H9 (cell line): ENCODE measurements around the gene TMEM33. TPM values are rescaled to one million over a fixed set of nuclear protein-coding genes. Genes with fewer than 3 reads are reported as not detected.

Experiments used
- DNase-seq: peaks from one replicate; pipeline ENCODE4 v3.0.0-alpha.2; 2017
- H2AFZ ChIP-seq: one replicate; pipeline ENCODE4 v1.6.1; 2013; ENCODE audit warnings: mild to moderate bottlenecking, low read length, control low read depth, moderate library complexity
- H2AK5ac ChIP-seq: 2 replicates; pipeline ENCODE4 v1.6.1; 2013; ENCODE audit warnings: low read length, control low read depth, mixed read lengths; ENCODE audit not compliant: insufficient read length
- H2BK120ac ChIP-seq: one replicate; pipeline ENCODE4 v1.6.1; 2013; ENCODE audit warnings: low read depth, mild to moderate bottlenecking, low read length, control low read depth, inconsistent platforms; ENCODE audit not compliant: poor library complexity, severe bottlenecking
- H2BK12ac ChIP-seq: 2 replicates; pipeline ENCODE4 v1.6.1; 2013; ENCODE audit warnings: low read length, control low read depth, mixed read lengths, low read depth; ENCODE audit not compliant: insufficient read length
- H2BK15ac ChIP-seq: 2 replicates; pipeline ENCODE4 v1.6.1; 2013; ENCODE audit warnings: low read depth, low read length, control low read depth
- H2BK20ac ChIP-seq: one replicate; pipeline ENCODE4 v1.6.1; 2013; ENCODE audit warnings: low read depth, mild to moderate bottlenecking, low read length, control low read depth, inconsistent platforms; ENCODE audit not compliant: poor library complexity, severe bottlenecking
- H2BK5ac ChIP-seq: 2 replicates; pipeline ENCODE4 v1.6.1; 2013; ENCODE audit warnings: low read length, control low read depth, mixed read lengths; ENCODE audit not compliant: insufficient read length
- H3K14ac ChIP-seq: 2 replicates; pipeline ENCODE4 v1.6.1; 2013; ENCODE audit warnings: low read length, control low read depth; ENCODE audit not compliant: insufficient read depth
- H3K18ac ChIP-seq: 2 replicates; pipeline ENCODE4 v1.6.1; 2013; ENCODE audit warnings: low read depth, mild to moderate bottlenecking, mixed read lengths, low read length, control low read depth; ENCODE audit not compliant: insufficient read length
- H3K23ac ChIP-seq: 2 replicates; pipeline ENCODE4 v1.6.1; 2013; ENCODE audit warnings: low read length, control low read depth, mixed read lengths, low read depth; ENCODE audit not compliant: insufficient read length
- H3K23me2 ChIP-seq: 2 replicates; pipeline ENCODE4 v1.6.1; 2013; ENCODE audit warnings: low read depth, mild to moderate bottlenecking, mixed read lengths, low read length, control low read depth; ENCODE audit not compliant: insufficient read length, poor library complexity, severe bottlenecking
- H3K27ac ChIP-seq: 2 replicates; pipeline ENCODE4 v1.5.1; 2013; ENCODE audit warnings: low read length, control low read depth, mixed read lengths, low read depth; ENCODE audit not compliant: insufficient read length
- H3K27me3 ChIP-seq: 2 replicates; pipeline ENCODE4 v1.6.1; 2013; ENCODE audit warnings: low read length, control low read depth, inconsistent platforms; ENCODE audit not compliant: insufficient read depth
- H3K4ac ChIP-seq: 2 replicates; pipeline ENCODE4 v1.6.1; 2013; ENCODE audit warnings: low read depth, mild to moderate bottlenecking, control low read depth, inconsistent platforms, low read length, moderate library complexity
- H3K4me1 ChIP-seq: 2 replicates; pipeline ENCODE4 v1.6.1; 2013; ENCODE audit warnings: low read length, control low read depth, inconsistent platforms; ENCODE audit not compliant: insufficient read depth
- H3K4me2 ChIP-seq: 2 replicates; pipeline ENCODE4 v1.6.1; 2013; ENCODE audit warnings: low read length, control low read depth, mixed read lengths; ENCODE audit not compliant: insufficient read length, insufficient read depth
- H3K56ac ChIP-seq: 2 replicates; pipeline ENCODE4 v1.6.1; 2013; ENCODE audit warnings: low read depth, mild to moderate bottlenecking, mixed read lengths, low read length, control low read depth; ENCODE audit not compliant: insufficient read length
- H3K79me1 ChIP-seq: 2 replicates; pipeline ENCODE4 v1.6.1; 2013; ENCODE audit warnings: low read depth, mild to moderate bottlenecking, moderate library complexity, low read length, control low read depth, inconsistent platforms; ENCODE audit not compliant: insufficient read depth, poor library complexity, severe bottlenecking
- H3K79me2 ChIP-seq: 2 replicates; pipeline ENCODE4 v1.6.1; 2013; ENCODE audit warnings: low read length, control low read depth, inconsistent platforms; ENCODE audit not compliant: insufficient read depth
- H3K9ac ChIP-seq: 2 replicates; pipeline ENCODE4 v1.6.1; 2013; ENCODE audit warnings: low read length, control low read depth, mixed read lengths; ENCODE audit not compliant: insufficient read length; ENCODE audit errors: extremely low read depth
- H3K9me3 ChIP-seq: one replicate; pipeline ENCODE4 v1.6.1; 2013; ENCODE audit warnings: low read depth, low read length, inconsistent platforms; ENCODE audit not compliant: control insufficient read depth
- H3T11ph ChIP-seq: one replicate; pipeline ENCODE4 v1.6.1; 2013; ENCODE audit warnings: mild to moderate bottlenecking, low read length, control low read depth, inconsistent platforms
- H4K20me1 ChIP-seq: one replicate; pipeline ENCODE4 v1.6.1; 2013; ENCODE audit not compliant: control insufficient read depth, insufficient read length, insufficient read depth
- H4K5ac ChIP-seq: 2 replicates; pipeline ENCODE4 v1.6.1; 2013; ENCODE audit warnings: low read depth, mild to moderate bottlenecking, mixed read lengths, low read length, control low read depth; ENCODE audit not compliant: insufficient read length
- H4K8ac ChIP-seq: replicated peaks from 2 replicates; pipeline ENCODE4 v1.6.1; 2013; ENCODE audit warnings: low read length, control low read depth, mixed read lengths, low read depth; ENCODE audit not compliant: insufficient read length
- H4K91ac ChIP-seq: 2 replicates; pipeline ENCODE4 v1.6.1; 2013; ENCODE audit warnings: low read depth, mild to moderate bottlenecking, moderate library complexity, mixed read lengths, low read length, control low read depth; ENCODE audit not compliant: insufficient read length
- H3K27ac Mint-ChIP-seq, 3 experiments: 2 replicates in 2 of 3; 3 replicates in 1 of 3; pipeline ENCODE4 v1.8.0; 2020 to 2021; ENCODE audit warnings: mixed read lengths in 3 of 3, mild to moderate bottlenecking in 1 of 3, moderate library complexity in 1 of 3
- H3K27me3 Mint-ChIP-seq: 2 replicates; pipeline ENCODE4 v1.8.0; 2021; ENCODE audit warnings: low read depth, mild to moderate bottlenecking, moderate library complexity, mixed read lengths
- H3K36me3 Mint-ChIP-seq, 3 experiments: 2 replicates in 2 of 3; 3 replicates in 1 of 3; pipeline ENCODE4 v1.8.0; 2020 to 2021; ENCODE audit warnings: low read depth in 3 of 3, mixed read lengths in 3 of 3; ENCODE audit not compliant: insufficient read depth in 1 of 3
- H3K4me1 Mint-ChIP-seq, 2 experiments: 2 replicates each; pipeline ENCODE4 v1.8.0; 2020; ENCODE audit warnings: mixed read lengths in 2 of 2
- H3K4me3 Mint-ChIP-seq, 2 experiments: 2 replicates in 1 of 2; 3 replicates in 1 of 2; pipeline ENCODE4 v1.8.0; 2020 to 2021; ENCODE audit warnings: mild to moderate bottlenecking in 2 of 2, mixed read lengths in 2 of 2, moderate library complexity in 1 of 2
- H3K9me3 Mint-ChIP-seq, 2 experiments: 2 replicates in 1 of 2; 3 replicates in 1 of 2; pipeline ENCODE4 v1.8.0; 2020; ENCODE audit warnings: mild to moderate bottlenecking in 2 of 2, mixed read lengths in 2 of 2, moderate library complexity in 1 of 2
- WGBS: extraction: QIAGEN DNeasy Blood & Tissue Kit; methylation state at CpG from one replicate; pipeline ENCODE4 v1.1.7; 2013; ENCODE audit warnings: missing lambda C conversion rate, low lambda C conversion rate, mixed read lengths; ENCODE audit not compliant: insufficient read length; ENCODE audit errors: extremely low coverage; 5-methylcytosine and 5-hydroxymethylcytosine counted together
- total RNA-seq: library from RNA; stranded (reverse); gene quantifications from 2 replicates; pipeline ENCODE4 v1.2.1, GENCODE V29; 2021
- TF ChIP-seq, protein P1 (sequence below): fragments of 200-600 bp; sonication (generic); conservative IDR thresholded peaks from 3 replicates; pipeline ENCODE4 v1.8.0; 2021; ENCODE audit warnings: antibody characterized with exemption, mild to moderate bottlenecking

Gene TMEM33
- total RNA-seq, 1 experiment from 2014 or later, result 74.2 TPM

DNA sequence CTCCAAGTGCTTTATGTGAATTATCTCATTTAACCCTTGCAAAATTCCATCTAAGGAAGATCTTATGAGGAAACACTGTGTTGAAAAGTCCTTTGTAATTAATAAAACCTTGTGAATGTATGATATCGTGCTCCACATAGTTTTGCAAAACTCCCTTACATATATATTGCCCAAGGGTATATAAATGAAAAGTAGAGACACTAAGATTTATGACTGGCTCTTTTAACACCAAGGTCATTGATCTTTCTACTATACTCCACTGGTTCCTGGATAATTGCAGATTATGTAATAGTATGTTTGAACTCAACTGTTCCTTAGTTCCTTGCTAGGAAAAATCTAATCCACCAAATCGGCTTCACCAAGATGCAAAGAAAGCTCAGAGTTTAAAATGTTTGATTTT lies 48.0 kb upstream of the TMEM33 start:
- Histone ChIP-seq H3K4me2 (no peak overlapping the region), H3K18ac (no peak overlapping the region), H3K23me2 (peaks cover 2% of the 10 kb centered on the region), H3K4ac (no peak overlapping the region), H3K79me1 (no peaks in the 10 kb centered on the region), H4K91ac (no peak overlapping the region), H3K9ac (no peak overlapping the region), H2AFZ (no peak overlapping the region), H2BK20ac (no peak overlapping the region), H3K56ac (no peak overlapping the region), H2BK12ac (no peak overlapping the region), H4K20me1 (no peaks in the 10 kb centered on the region), H3K14ac (no peak overlapping the region), H2BK15ac (no peak overlapping the region), H3K4me1 (no peaks in the 10 kb centered on the region), H2AK5ac (no peak overlapping the region), H3K27ac (no peak overlapping the region), H3K23ac (no peak overlapping the region), H3K9me3 (no peaks in the 10 kb centered on the region), H4K5ac (no peak overlapping the region), H3T11ph (no peak overlapping the region), H2BK120ac (no peak overlapping the region), H2BK5ac (no peak overlapping the region), H3K79me2 (no peaks in the 10 kb centered on the region; the same call in 1 of the 2 replicates), H4K8ac (no peak overlapping the region), H3K27me3 (peaks cover 25% of the 10 kb centered on the region)
- Mint-ChIP-seq H3K4me3 (no peak overlapping the region), H3K9me3 (no peaks in the 10 kb centered on the region), H3K36me3 (no peaks in the 10 kb centered on the region), H3K4me1 (no peaks in the 10 kb centered on the region), H3K27ac (no peak overlapping the region), H3K27me3 (peaks cover 82% of the 10 kb centered on the region)
- no CpG with 5 or more reads among the region's 2 CpGs for WGBS
- TF ChIP-seq, protein P1, sequence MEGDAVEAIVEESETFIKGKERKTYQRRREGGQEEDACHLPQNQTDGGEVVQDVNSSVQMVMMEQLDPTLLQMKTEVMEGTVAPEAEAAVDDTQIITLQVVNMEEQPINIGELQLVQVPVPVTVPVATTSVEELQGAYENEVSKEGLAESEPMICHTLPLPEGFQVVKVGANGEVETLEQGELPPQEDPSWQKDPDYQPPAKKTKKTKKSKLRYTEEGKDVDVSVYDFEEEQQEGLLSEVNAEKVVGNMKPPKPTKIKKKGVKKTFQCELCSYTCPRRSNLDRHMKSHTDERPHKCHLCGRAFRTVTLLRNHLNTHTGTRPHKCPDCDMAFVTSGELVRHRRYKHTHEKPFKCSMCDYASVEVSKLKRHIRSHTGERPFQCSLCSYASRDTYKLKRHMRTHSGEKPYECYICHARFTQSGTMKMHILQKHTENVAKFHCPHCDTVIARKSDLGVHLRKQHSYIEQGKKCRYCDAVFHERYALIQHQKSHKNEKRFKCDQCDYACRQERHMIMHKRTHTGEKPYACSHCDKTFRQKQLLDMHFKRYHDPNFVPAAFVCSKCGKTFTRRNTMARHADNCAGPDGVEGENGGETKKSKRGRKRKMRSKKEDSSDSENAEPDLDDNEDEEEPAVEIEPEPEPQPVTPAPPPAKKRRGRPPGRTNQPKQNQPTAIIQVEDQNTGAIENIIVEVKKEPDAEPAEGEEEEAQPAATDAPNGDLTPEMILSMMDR, result no peak
- DNase-seq, result no peak
